ENCODE data around the gene CLIC6.

DNA sequence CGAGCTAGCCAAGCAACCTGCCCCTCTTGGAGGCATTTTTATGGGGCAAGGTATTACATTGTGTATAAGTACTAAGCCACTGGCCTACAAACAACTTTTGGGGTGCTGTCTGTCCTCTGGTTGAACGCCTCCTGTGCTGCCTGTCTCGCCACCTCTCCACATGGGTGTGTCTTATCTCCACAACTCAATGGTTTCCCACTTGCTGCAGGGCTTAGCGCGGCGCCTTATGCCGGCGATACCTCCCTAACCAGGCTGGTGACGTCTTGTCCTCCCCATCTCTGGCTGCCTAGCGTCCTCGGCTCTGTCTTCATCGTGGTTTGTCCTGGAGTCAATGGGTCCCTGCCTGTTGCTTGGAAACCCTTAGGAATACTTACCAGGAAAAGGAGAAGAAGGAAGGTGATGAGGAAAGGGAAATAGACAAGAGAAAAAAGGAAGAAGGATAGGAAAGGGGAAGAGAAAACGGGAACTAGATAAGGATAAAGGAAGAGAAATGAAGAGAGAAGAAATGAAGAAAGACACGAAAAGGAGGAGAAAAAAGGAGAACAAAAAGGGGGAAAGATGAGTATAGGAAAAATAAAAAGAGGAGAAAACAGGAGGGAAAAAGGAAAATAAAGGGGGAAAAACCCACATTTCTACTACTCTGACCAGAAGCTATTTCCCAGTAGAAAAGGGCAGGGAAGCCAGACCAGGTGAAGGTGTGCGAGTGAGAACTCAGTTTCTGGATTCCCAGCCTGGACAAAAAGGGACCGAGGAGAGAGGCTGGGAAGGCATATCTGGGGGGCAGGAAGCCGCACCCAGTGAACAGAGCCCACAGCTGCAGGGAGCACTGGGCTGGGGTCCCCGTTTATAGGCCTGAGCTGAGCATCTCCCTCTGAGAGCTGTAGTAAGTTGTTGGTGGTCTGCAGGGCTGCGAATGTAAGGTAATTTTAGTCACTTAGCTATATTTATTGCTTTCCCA lies 86.2 kb downstream of the CLIC6 start:
- no peak for TF ChIP-seq ZNF529 (tag by site-specific recombination; IDR thresholded peaks at IDR 0.05; ENCODE audit: insufficient replicate concordance)
- no peak for TF ChIP-seq PRDM10 (tag by site-specific recombination; IDR thresholded peaks at IDR 0.05)
- TF ChIP-seq, protein P1, sequence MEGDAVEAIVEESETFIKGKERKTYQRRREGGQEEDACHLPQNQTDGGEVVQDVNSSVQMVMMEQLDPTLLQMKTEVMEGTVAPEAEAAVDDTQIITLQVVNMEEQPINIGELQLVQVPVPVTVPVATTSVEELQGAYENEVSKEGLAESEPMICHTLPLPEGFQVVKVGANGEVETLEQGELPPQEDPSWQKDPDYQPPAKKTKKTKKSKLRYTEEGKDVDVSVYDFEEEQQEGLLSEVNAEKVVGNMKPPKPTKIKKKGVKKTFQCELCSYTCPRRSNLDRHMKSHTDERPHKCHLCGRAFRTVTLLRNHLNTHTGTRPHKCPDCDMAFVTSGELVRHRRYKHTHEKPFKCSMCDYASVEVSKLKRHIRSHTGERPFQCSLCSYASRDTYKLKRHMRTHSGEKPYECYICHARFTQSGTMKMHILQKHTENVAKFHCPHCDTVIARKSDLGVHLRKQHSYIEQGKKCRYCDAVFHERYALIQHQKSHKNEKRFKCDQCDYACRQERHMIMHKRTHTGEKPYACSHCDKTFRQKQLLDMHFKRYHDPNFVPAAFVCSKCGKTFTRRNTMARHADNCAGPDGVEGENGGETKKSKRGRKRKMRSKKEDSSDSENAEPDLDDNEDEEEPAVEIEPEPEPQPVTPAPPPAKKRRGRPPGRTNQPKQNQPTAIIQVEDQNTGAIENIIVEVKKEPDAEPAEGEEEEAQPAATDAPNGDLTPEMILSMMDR (tag by site-specific recombination; IDR thresholded peaks at IDR 0.05), result no peak
- TF ChIP-seq ZNF660 (tag by site-specific recombination; IDR thresholded peaks at IDR 0.05), result no peak
- TF ChIP-seq ZNF302 (tag by site-specific recombination; IDR thresholded peaks at IDR 0.05; ENCODE audit: low read depth), result no peak
- no peak for TF ChIP-seq TCF7L2 (IDR thresholded peaks at IDR 0.05; ENCODE audit: borderline replicate concordance, low read depth, low read length)
- TF ChIP-seq MEIS1 (CRISPR knock-in tag; IDR thresholded peaks at IDR 0.05; ENCODE audit: borderline replicate concordance), result no peak
- TF ChIP-seq, protein P2, sequence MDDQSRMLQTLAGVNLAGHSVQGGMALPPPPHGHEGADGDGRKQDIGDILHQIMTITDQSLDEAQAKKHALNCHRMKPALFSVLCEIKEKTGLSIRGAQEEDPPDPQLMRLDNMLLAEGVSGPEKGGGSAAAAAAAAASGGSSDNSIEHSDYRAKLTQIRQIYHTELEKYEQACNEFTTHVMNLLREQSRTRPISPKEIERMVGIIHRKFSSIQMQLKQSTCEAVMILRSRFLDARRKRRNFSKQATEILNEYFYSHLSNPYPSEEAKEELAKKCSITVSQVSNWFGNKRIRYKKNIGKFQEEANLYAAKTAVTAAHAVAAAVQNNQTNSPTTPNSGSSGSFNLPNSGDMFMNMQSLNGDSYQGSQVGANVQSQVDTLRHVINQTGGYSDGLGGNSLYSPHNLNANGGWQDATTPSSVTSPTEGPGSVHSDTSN (CRISPR knock-in tag; IDR thresholded peaks at IDR 0.05), result no peak

Data from HEK293 (cell line).